Stimulated activated CD8-positive, alpha-beta memory T cell treated with anti-CD3 and anti-CD28 coated beads, Interleukin-15, amount 100 ng/mL, for 48 hours (primary cell): ENCODE data around the gene NPHP3.
"Not testable (repeated sequence)": the region's sequence is repeated elsewhere in the genome, so short reads cannot be mapped to it uniquely, and the experiment has no call there.

ENCODE experiments used
- DNase-seq, 2 donors: peaks; one replicate each; pipeline ENCODE4 v3.0.0-alpha.2; 2020; ENCODE audit warnings: low read depth in 2 of 2

NPHP3 gene

GRCh38 chr3:132641837-132642538 lies 80.2 kb downstream of the NPHP3 start:
- no peak for DNase-seq

- not testable (repeated sequence) for DNase-seq
Measured at GRCh38 chr3:132641427-132641826, 80.8 kb downstream of the NPHP3 start.

GRCh38 chr3:132638706-132639105 lies 83.5 kb downstream of the NPHP3 start:
- DNase-seq = no peak

GRCh38 chr3:132637590-132637989 lies 84.6 kb downstream of the NPHP3 start:
- DNase-seq = no peak

GRCh38 chr3:132635052-132635451 lies 87.2 kb downstream of the NPHP3 start:
- no peak for DNase-seq
